WERI-Rb-1 (cell line): Measurements from ENCODE around the gene WDFY2.
"Not testable (repeated sequence)": the region's sequence is repeated elsewhere in the genome, so short reads cannot be mapped to it uniquely, and the experiment has no call there.

Experiments used
- DNase-seq: peaks from one replicate; pipeline ENCODE4 v3.0.0-alpha.2; 2020
- H3K27ac ChIP-seq: fragments of 250-450 bp; sonication (Bioruptor Pico); 2 replicates; pipeline ENCODE4 v1.5.1; 2020; ENCODE audit warnings: mild to moderate bottlenecking, moderate library complexity
- H3K27me3 ChIP-seq: fragments of 250-450 bp; sonication (Bioruptor Pico); 2 replicates; pipeline ENCODE4 v1.5.1; 2021; ENCODE audit warnings: mild to moderate bottlenecking, low read depth, moderate library complexity; ENCODE audit not compliant: insufficient read depth, severe bottlenecking
- H3K36me3 ChIP-seq: fragments of 250-450 bp; sonication (Bioruptor Pico); 2 replicates; pipeline ENCODE4 v1.5.1; 2020; ENCODE audit warnings: mild to moderate bottlenecking, moderate library complexity
- H3K4me3 ChIP-seq: 2 replicates; pipeline ENCODE4 v1.5.1; 2011; ENCODE audit warnings: low read depth, mild to moderate bottlenecking, control low read depth, low read length
- H3K9me3 ChIP-seq: fragments of 250-450 bp; sonication (Bioruptor Pico); 2 replicates; pipeline ENCODE4 v1.5.1; 2021; ENCODE audit warnings: mild to moderate bottlenecking, moderate library complexity; ENCODE audit not compliant: severe bottlenecking
- CTCF ChIP-seq: IDR thresholded peaks from 2 replicates; pipeline ENCODE4 v1.5.1; 2011; ENCODE audit warnings: low read depth, mild to moderate bottlenecking, control low read depth, inconsistent platforms, low read length

Gene WDFY2

GRCh38 chr13:51590971-51591627 is 6.8 kb downstream of the WDFY2 start:
- no peaks in the 10 kb centered on the region for H3K27me3 ChIP-seq
- no peaks in the 10 kb centered on the region for H3K36me3 ChIP-seq
- peak; percentile 8 for DNase-seq
- TF ChIP-seq CTCF, result no peak
- no peak overlapping the region for H3K4me3 ChIP-seq
- peak overlapping the region; percentile 37 for H3K27ac ChIP-seq
- H3K9me3 ChIP-seq, result no peaks in the 10 kb centered on the region

GRCh38 chr13:51591938-51592337 is 7.7 kb downstream of the WDFY2 start:
- H3K27me3 ChIP-seq, H3K9me3 ChIP-seq, H3K36me3 ChIP-seq, DNase-seq, H3K27ac ChIP-seq, H3K4me3 ChIP-seq: not testable (repeated sequence)

- Histone ChIP-seq H3K27ac (no peak overlapping the region), H3K36me3 (no peaks in the 10 kb centered on the region), H3K9me3 (no peaks in the 10 kb centered on the region), H3K27me3 (no peaks in the 10 kb centered on the region), H3K4me3 (no peak overlapping the region)
- no peak for DNase-seq
- TF ChIP-seq CTCF, result no peak
These were observed 10.2 kb downstream of the WDFY2 start for GRCh38 chr13:51594432-51594831.

GRCh38 chr13:51595416-51595815 is 11.2 kb downstream of the WDFY2 start:
- H3K9me3 ChIP-seq, result no peaks in the 10 kb centered on the region
- no peak overlapping the region for H3K4me3 ChIP-seq
- no peak for TF ChIP-seq CTCF
- H3K27ac ChIP-seq, result no peak overlapping the region
- H3K36me3 ChIP-seq, result no peaks in the 10 kb centered on the region
- DNase-seq, result no peak
- no peaks in the 10 kb centered on the region for H3K27me3 ChIP-seq

- Histone ChIP-seq H3K36me3 (no peaks in the 10 kb centered on the region), H3K27me3 (no peaks in the 10 kb centered on the region), H3K9me3 (no peaks in the 10 kb centered on the region), H3K4me3 (no peak overlapping the region), H3K27ac (no peak overlapping the region)
- TF ChIP-seq CTCF, result no peak
- no peak for DNase-seq
These were observed 12.3 kb downstream of the WDFY2 start for GRCh38 chr13:51596541-51596940.

GRCh38 chr13:51599444-51600176 is 15.3 kb downstream of the WDFY2 start:
- no peak for TF ChIP-seq CTCF
- Histone ChIP-seq H3K27ac (no peak overlapping the region), H3K36me3 (no peaks in the 10 kb centered on the region), H3K4me3 (no peak overlapping the region), H3K9me3 (no peaks in the 10 kb centered on the region), H3K27me3 (no peaks in the 10 kb centered on the region)
- no peak for DNase-seq
